K562 (cell line): ENCODE data around the gene ERCC2. TPM values are rescaled to one million over a fixed set of nuclear protein-coding genes. Genes with fewer than 3 reads are reported as not detected.

Experiments
- CTBP1 ChIP-seq: fragments of 450-650 bp; IDR thresholded peaks from 2 replicates; pipeline ENCODE4 v1.6.1; 2016; ENCODE audit warnings: borderline replicate concordance
- DNMT1 ChIP-seq: fragments of 450-650 bp; IDR thresholded peaks from 2 replicates; pipeline ENCODE4 v1.6.1; 2016; ENCODE audit warnings: antibody characterized with exemption, mild to moderate bottlenecking
- ETV6 ChIP-seq, 3 experiments: fragments of 150-350 bp in 1 of 3; sonication (generic) in 1 of 3; formaldehyde crosslinking in 1 of 3; IDR thresholded peaks; 2 replicates each; pipeline versions ENCODE4 v1.6.1 to v1.8.0; 2014 to 2022; ENCODE audit warnings: borderline replicate concordance in 2 of 3, low read depth in 2 of 3, antibody characterized with exemption in 1 of 3, low read length in 1 of 3, mild to moderate bottlenecking in 1 of 3, missing genetic modification reagents in 1 of 3
- EZH2 ChIP-seq: IDR thresholded peaks from 2 replicates; pipeline ENCODE4 v1.6.1; 2012; ENCODE audit warnings: low read depth, mild to moderate bottlenecking, inconsistent platforms, low read length, borderline replicate concordance
- JUN ChIP-seq, 2 experiments: sonication (generic) in 1 of 2; formaldehyde crosslinking in 1 of 2; IDR thresholded peaks; 2 replicates each; pipeline versions ENCODE4 v1.6.1 to v1.8.0; 2012 to 2022; ENCODE audit warnings: borderline replicate concordance in 2 of 2, mild to moderate bottlenecking in 2 of 2, improper control_type of control experiment in 1 of 2, low read depth in 1 of 2, low read length in 1 of 2, missing genetic modification reagents in 1 of 2
- L3MBTL2 ChIP-seq: fragments of 450-650 bp; IDR thresholded peaks from 2 replicates; pipeline ENCODE4 v1.6.1; 2016; ENCODE audit warnings: mild to moderate bottlenecking, moderate library complexity
- LARP7 ChIP-seq: fragments of 450-650 bp; IDR thresholded peaks from 2 replicates; pipeline ENCODE4 v1.6.1; 2016
- MIER1 ChIP-seq: fragments of 450-650 bp; IDR thresholded peaks from 2 replicates; pipeline ENCODE4 v1.6.1; 2016; ENCODE audit warnings: antibody characterized with exemption, mild to moderate bottlenecking, low read depth
- NCOA2 ChIP-seq, 2 experiments: fragments of 450-650 bp; IDR thresholded peaks; 2 replicates each; pipeline ENCODE4 v1.6.1; 2018; ENCODE audit warnings: mild to moderate bottlenecking in 2 of 2, moderate library complexity in 1 of 2; ENCODE audit not compliant: partially characterized antibody in 2 of 2
- NR2C2 ChIP-seq, 2 experiments: fragments of 200-800 bp in 1 of 2; sonication (Bioruptor generic) in 1 of 2; sonication (generic) in 1 of 2; formaldehyde crosslinking in 1 of 2; IDR thresholded peaks; 2 replicates each; pipeline versions ENCODE4 v1.6.1 to v1.8.0; 2016 to 2022; ENCODE audit warnings: mild to moderate bottlenecking in 1 of 2, missing compliant biosample characterization in 1 of 2, missing genetic modification characterization in 1 of 2, missing genetic modification reagents in 1 of 2
- NRF1 ChIP-seq, 2 experiments: fragments of 450-650 bp; IDR thresholded peaks in 1 of 2; conservative IDR thresholded peaks in 1 of 2; 2 replicates each; pipeline ENCODE4 v1.6.1; 2014; ENCODE audit warnings: mild to moderate bottlenecking in 2 of 2
- POLR2H ChIP-seq: IDR thresholded peaks from 2 replicates; pipeline ENCODE4 v1.6.1; 2016; ENCODE audit warnings: missing genetic modification characterization, low read depth, mild to moderate bottlenecking, control low read depth, missing compliant biosample characterization, moderate library complexity
- PPARD ChIP-seq: fragments of 250-450 bp; sonication (Bioruptor Pico); IDR thresholded peaks from 2 replicates; pipeline ENCODE4 v1.8.0; 2022; ENCODE audit warnings: inconsistent platforms, mild to moderate bottlenecking, moderate library complexity
- PRMT5 ChIP-seq: sonication (generic); formaldehyde crosslinking; IDR thresholded peaks from 2 replicates; pipeline ENCODE4 v1.5.0; 2020; ENCODE audit warnings: missing genetic modification reagents
- STAG1 ChIP-seq: sonication (generic); formaldehyde crosslinking; IDR thresholded peaks from 2 replicates; pipeline ENCODE4 v1.5.0; 2020; ENCODE audit warnings: missing genetic modification reagents, borderline replicate concordance
- TSC22D4 ChIP-seq: fragments of 450-650 bp; IDR thresholded peaks from 2 replicates; pipeline ENCODE4 v1.6.1; 2016; ENCODE audit warnings: missing genetic modification characterization, missing biosample characterization, control low read depth
- ZNF184 ChIP-seq: sonication (generic); formaldehyde crosslinking; IDR thresholded peaks from 2 replicates; pipeline ENCODE4 v1.5.0; 2020; ENCODE audit warnings: missing genetic modification reagents
- ZNF507 ChIP-seq: conservative IDR thresholded peaks from 2 replicates; pipeline ENCODE4 v1.6.1; 2017; ENCODE audit warnings: missing genetic modification characterization, missing compliant biosample characterization
- polyA plus RNA-seq, 8 experiments: library from polyadenylated mRNA; depleted of rRNA in 4 of 8; stranded (reverse) in 5 of 8; unstranded in 3 of 8; fragments of >200 nt; fragmentation: Nextera tagmentation in 2 of 8; fragmentation: Illumina TruSeq in 1 of 8; extraction: Ambion mirVana in 2 of 8; extraction: Trizol in 1 of 8; gene quantifications; 2 replicates each; pipeline versions ENCODE4 v1.2.1 to v1.2.3, GENCODE V29; 2011 to 2014; ENCODE audit warnings: inconsistent platforms in 1 of 8, missing spikeins in 1 of 8
- total RNA-seq, 7 experiments: library from RNA; depleted of rRNA in 6 of 7; stranded (reverse); fragments of >200 nt in 6 of 7; fragmentation: Illumina TruSeq in 2 of 7; extraction: Trizol in 2 of 7; gene quantifications; 2 replicates each; pipeline versions ENCODE4 v1.2.1 to v1.2.3, GENCODE V29; 2011 to 2021; ENCODE audit warnings: low replicate concordance in 1 of 7
- TF ChIP-seq, protein P1 (sequence below): fragments of 250-450 bp; sonication (Bioruptor Pico); IDR thresholded peaks from 2 replicates; pipeline ENCODE4 v1.8.0; 2022; ENCODE audit warnings: moderate library complexity, mild to moderate bottlenecking, inconsistent platforms
- TF ChIP-seq, protein P2 (sequence below): fragments of 450-650 bp; IDR thresholded peaks from 2 replicates; pipeline ENCODE4 v1.6.1; 2017; ENCODE audit warnings: mild to moderate bottlenecking, moderate library complexity
- TF ChIP-seq, protein P3 (sequence below): fragments of 250-450 bp; sonication (Bioruptor Pico); IDR thresholded peaks from 2 replicates; pipeline ENCODE4 v1.8.0; 2021; ENCODE audit warnings: moderate library complexity, mild to moderate bottlenecking, inconsistent platforms
- TF ChIP-seq, protein P4 (sequence below): fragments of 450-650 bp; IDR thresholded peaks from 2 replicates; pipeline ENCODE4 v1.6.1; 2016; ENCODE audit warnings: low read depth, mild to moderate bottlenecking, moderate library complexity

The ERCC2 gene
- total and polyA plus RNA-seq, 9 of the 15 experiments (the other 6 are each of a cell fraction or from before 2014, with no cell fraction given), result 2.2 to 55.9 (median 23.4) TPM

DNA sequence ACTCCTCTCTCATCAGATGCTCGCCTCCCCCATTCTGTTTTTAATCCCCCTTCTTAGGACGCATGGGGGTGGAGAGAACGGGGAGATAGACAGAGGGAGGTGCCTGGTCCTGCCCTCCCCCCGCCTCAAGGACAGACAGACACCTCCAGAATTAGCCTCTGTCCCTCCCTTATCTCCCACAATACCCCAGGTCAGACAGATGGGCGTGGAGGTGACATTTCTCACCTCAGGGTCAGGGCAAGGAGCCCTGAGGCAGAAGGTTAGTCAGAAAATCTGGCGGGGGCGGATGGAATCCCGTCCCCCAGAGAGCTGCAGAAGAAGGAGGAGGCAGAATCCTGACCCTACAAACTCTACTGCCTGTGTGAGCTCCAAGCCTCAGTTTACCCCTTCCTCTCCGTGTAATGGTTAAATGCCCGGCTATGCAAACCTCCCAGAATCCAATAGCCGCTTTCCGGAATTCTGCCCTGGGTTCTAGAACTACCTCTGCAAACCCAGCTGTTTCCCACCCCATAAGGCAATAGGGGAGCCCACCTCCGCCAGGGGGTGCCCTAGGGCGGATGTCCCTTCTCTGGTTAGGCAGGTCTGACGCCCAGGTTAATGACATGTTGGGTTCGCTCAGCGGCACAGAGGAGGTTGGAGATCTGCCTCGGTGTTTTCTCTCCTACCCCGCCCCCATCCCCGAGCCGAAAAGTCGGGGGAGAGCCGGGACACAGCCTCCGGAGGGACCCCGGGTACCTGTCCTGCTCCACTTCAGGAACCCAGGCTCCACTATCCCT lies 33.6 kb upstream of the ERCC2 start (continued):
- no peak for TF ChIP-seq NR2C2 (CRISPR knock-in tag; IDR thresholded peaks at IDR 0.05)
- TF ChIP-seq NR2C2 (tag; IDR thresholded peaks at IDR 0.05), result peak; percentile 64; the same call in 1 of the 2 replicates
- TF ChIP-seq NCOA2 (IDR thresholded peaks at IDR 0.05; ENCODE audit: partially characterized antibody in 2 of 2), result no peak
- peak; percentile 43; the same call in 1 of the 2 replicates for TF ChIP-seq CTBP1
- no peak for TF ChIP-seq PPARD (CRISPR knock-in tag)
- no peak for TF ChIP-seq ETV6 (IDR thresholded peaks at IDR 0.05; ENCODE audit: borderline replicate concordance in 1 of 2, low read depth in 2 of 2, low read length in 1 of 2)
- TF ChIP-seq ETV6 (CRISPR knock-in tag; IDR thresholded peaks at IDR 0.05; ENCODE audit: borderline replicate concordance), result no peak
- TF ChIP-seq, protein P1, sequence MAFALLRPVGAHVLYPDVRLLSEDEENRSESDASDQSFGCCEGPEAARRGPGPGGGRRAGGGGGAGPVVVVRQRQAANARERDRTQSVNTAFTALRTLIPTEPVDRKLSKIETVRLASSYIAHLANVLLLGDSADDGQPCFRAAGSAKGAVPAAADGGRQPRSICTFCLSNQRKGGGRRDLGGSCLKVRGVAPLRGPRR (CRISPR knock-in tag), result no peak
- TF ChIP-seq JUN (IDR thresholded peaks at IDR 0.05; ENCODE audit: borderline replicate concordance, low read depth, low read length), result no peak
- no peak for TF ChIP-seq JUN (CRISPR knock-in tag; IDR thresholded peaks at IDR 0.05; ENCODE audit: borderline replicate concordance)
- no peak for TF ChIP-seq STAG1 (CRISPR knock-in tag)
- no peak for TF ChIP-seq POLR2H
- TF ChIP-seq, protein P2, sequence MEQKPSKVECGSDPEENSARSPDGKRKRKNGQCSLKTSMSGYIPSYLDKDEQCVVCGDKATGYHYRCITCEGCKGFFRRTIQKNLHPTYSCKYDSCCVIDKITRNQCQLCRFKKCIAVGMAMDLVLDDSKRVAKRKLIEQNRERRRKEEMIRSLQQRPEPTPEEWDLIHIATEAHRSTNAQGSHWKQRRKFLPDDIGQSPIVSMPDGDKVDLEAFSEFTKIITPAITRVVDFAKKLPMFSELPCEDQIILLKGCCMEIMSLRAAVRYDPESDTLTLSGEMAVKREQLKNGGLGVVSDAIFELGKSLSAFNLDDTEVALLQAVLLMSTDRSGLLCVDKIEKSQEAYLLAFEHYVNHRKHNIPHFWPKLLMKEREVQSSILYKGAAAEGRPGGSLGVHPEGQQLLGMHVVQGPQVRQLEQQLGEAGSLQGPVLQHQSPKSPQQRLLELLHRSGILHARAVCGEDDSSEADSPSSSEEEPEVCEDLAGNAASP, result no peak
- TF ChIP-seq LARP7, result no peak
- TF ChIP-seq, protein P3, sequence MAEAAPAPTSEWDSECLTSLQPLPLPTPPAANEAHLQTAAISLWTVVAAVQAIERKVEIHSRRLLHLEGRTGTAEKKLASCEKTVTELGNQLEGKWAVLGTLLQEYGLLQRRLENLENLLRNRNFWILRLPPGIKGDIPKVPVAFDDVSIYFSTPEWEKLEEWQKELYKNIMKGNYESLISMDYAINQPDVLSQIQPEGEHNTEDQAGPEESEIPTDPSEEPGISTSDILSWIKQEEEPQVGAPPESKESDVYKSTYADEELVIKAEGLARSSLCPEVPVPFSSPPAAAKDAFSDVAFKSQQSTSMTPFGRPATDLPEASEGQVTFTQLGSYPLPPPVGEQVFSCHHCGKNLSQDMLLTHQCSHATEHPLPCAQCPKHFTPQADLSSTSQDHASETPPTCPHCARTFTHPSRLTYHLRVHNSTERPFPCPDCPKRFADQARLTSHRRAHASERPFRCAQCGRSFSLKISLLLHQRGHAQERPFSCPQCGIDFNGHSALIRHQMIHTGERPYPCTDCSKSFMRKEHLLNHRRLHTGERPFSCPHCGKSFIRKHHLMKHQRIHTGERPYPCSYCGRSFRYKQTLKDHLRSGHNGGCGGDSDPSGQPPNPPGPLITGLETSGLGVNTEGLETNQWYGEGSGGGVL (CRISPR knock-in tag), result no peak
- 0 out of 2 replicates have a peak, but pooled peaks have one; percentile 22 for TF ChIP-seq L3MBTL2
- no peak for TF ChIP-seq TSC22D4 (tag)
- no peak for TF ChIP-seq DNMT1
- TF ChIP-seq NRF1 (conservative IDR thresholded peaks at IDR 0.05 in 1 of 2, IDR thresholded peaks at IDR 0.05 in 1 of 2), result peak in 1 of 2 experiments; percentile 16; a peak in 3 of 4 replicates
- no peak for TF ChIP-seq PRMT5 (CRISPR knock-in tag)
- TF ChIP-seq, protein P4, sequence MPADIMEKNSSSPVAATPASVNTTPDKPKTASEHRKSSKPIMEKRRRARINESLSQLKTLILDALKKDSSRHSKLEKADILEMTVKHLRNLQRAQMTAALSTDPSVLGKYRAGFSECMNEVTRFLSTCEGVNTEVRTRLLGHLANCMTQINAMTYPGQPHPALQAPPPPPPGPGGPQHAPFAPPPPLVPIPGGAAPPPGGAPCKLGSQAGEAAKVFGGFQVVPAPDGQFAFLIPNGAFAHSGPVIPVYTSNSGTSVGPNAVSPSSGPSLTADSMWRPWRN, result no peak
- no peak for TF ChIP-seq ZNF184
- no peak for TF ChIP-seq ZNF507
- TF ChIP-seq EZH2, result no peak
- TF ChIP-seq MIER1, result no peak
